GM12872 (cell line): ENCODE results near the gene PALM2AKAP2.

Experiments
- TF ChIP-seq, protein P1 (sequence below): IDR thresholded peaks from 3 replicates; pipeline ENCODE4 v1.5.1; 2011; ENCODE audit warnings: low read depth, mild to moderate bottlenecking, low read length, moderate library complexity; ENCODE audit not compliant: insufficient read depth

Gene PALM2AKAP2

DNA sequence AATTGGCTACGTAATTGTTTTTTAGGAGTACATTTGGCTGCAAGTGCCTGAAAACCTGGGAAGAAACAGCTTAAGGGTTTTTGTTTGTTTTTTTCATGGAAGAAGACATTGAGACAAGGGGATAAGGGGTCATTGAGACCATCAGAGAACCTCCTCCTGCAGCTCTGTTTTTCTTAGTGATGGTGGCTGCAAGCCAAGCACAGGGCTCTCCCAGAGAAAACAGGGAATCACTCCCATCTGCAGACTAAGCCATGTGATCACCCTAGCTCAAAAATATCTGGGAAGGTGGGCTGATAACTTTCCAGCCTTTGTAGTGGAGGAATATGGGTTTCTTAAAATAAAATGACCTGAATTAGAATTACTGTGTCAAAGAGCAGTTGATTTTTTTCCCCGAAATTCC is 25.1 kb downstream of the PALM2AKAP2 start:
- TF ChIP-seq, protein P1, sequence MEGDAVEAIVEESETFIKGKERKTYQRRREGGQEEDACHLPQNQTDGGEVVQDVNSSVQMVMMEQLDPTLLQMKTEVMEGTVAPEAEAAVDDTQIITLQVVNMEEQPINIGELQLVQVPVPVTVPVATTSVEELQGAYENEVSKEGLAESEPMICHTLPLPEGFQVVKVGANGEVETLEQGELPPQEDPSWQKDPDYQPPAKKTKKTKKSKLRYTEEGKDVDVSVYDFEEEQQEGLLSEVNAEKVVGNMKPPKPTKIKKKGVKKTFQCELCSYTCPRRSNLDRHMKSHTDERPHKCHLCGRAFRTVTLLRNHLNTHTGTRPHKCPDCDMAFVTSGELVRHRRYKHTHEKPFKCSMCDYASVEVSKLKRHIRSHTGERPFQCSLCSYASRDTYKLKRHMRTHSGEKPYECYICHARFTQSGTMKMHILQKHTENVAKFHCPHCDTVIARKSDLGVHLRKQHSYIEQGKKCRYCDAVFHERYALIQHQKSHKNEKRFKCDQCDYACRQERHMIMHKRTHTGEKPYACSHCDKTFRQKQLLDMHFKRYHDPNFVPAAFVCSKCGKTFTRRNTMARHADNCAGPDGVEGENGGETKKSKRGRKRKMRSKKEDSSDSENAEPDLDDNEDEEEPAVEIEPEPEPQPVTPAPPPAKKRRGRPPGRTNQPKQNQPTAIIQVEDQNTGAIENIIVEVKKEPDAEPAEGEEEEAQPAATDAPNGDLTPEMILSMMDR, result no peak

DNA sequence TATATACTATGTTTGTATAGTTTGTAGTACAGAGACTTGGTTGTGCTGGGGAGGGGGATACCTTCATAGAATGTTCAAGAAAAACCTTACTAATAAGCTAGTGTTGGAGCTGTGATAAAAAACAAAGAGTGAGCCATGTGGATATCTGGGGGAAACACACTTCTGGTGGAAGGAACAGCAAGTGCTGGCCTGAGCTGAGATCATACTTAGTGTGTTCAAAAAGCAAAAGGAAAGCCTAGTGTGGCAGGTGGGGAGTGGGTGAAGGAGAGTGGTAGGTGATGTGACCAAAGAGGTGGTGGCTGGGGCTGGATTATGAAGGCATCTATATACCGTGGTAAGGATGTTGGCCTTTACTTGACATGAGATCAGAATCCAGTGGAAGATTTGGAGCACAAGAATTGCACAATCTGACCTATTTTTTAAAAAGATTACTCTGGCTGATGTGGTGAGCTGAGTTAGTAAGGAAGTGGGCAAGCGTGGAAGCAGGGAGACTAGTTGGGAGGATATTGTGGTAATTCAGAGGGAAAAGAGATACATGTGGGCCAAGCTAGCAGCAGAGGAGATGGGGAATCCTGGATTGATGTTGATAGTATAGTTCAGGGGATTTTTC is 26.6 kb downstream of the PALM2AKAP2 start:
- TF ChIP-seq, protein P1, result no peak

DNA sequence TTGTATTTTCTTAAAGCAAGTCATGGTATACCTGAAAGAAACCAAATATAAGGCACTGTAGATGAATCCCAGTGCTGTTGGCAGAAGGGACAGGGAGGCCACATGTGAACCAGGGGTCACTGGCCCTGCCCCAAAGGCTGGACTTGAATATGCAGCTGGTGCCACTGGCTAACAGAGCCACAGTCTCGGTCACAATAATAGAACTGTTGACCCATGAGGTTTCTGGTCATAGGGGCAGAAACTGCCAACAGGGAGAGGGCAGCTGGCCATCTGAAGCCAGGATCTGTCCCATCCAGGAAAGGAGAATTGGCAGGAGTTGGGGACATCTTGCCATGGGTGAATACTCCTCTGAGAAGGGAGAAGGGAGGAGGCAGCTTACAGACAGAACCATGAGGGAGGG is 31.9 kb downstream of the PALM2AKAP2 start:
- TF ChIP-seq, protein P1, result no peak

DNA sequence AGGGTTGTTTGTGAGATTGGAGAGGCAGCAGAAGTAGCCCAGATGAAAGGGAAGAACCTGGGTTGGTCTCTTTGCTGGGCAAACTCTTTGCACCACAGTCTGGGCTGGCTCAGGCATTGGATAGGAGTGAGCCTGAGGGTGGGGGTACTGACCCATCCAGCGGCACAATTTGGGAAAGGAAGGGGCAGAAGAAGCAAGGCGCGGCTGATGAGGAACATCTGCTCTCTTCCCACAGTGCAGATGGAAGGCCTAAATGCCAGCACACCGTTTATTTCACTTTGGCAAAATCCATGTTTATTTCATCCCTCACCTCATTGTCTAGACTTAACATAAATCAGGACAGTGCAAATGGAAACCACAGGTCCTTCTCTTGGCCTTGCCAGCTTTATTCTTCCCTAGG is 32.3 kb downstream of the PALM2AKAP2 start:
- TF ChIP-seq, protein P1, result no peak

DNA sequence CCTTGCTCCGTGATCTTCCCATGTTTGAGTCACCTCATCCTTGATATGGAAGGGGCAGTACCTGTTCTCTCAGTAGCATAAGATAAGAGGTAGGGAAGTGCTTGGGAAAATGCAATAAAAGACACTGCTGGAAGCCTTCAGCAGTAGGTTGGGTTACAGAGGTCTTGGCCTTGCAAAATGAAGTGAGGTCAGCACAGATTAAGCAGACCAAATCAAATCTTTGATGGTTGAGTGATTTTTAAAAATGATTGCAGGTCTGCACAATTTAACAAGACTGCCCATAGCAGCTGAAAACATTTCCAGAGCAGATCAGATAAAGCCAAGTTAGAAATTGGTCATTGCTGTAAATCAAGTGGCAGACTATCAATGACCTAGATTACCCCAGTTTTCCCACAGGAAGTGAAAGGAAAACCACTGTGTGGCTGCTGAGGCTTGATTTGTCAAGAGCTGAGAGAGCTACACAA is 32.9 kb downstream of the PALM2AKAP2 start:
- TF ChIP-seq, protein P1, result no peak

- TF ChIP-seq, protein P1, result no peak
Observed at GRCh38 chr9:109813303-109813702, 33.3 kb downstream of the PALM2AKAP2 start.

DNA sequence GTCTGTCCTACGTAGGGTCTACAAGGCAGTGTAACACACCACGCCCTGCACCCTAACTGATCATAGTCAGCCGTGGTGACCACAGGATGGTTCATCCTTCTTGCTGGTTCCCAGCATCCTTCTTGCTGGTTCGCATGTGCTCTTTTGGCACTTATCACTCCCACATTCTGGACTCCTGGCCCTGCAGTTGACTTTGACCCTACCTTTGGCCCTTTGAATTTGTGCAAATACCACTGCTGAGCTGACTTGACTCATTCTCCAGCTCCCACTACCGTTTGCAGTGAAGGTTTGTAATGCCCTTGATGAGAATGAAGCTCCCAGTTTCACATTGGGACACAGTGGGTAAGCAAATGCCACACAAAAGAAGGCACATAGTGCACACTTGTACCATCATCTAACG is 33.8 kb downstream of the PALM2AKAP2 start:
- TF ChIP-seq, protein P1, result no peak
